Stimulated activated CD4-positive, alpha-beta T cell treated with anti-CD3 and anti-CD28 coated beads, Interleukin-12 subunit alpha, Interleukin-12 subunit beta, amount 100 ng/mL, for 4 hours (primary cell): ENCODE results near the gene RNF17.

Experiments used
- DNase-seq: peaks from one replicate; pipeline ENCODE4 v3.0.0-alpha.2; 2020

Gene RNF17

GRCh38 chr13:24863748-24864540 is 100.0 kb downstream of the RNF17 start:
- DNase-seq, result no peak

- no peak for DNase-seq
These were observed 100.6 kb downstream of the RNF17 start for GRCh38 chr13:24864579-24864978.

DNA sequence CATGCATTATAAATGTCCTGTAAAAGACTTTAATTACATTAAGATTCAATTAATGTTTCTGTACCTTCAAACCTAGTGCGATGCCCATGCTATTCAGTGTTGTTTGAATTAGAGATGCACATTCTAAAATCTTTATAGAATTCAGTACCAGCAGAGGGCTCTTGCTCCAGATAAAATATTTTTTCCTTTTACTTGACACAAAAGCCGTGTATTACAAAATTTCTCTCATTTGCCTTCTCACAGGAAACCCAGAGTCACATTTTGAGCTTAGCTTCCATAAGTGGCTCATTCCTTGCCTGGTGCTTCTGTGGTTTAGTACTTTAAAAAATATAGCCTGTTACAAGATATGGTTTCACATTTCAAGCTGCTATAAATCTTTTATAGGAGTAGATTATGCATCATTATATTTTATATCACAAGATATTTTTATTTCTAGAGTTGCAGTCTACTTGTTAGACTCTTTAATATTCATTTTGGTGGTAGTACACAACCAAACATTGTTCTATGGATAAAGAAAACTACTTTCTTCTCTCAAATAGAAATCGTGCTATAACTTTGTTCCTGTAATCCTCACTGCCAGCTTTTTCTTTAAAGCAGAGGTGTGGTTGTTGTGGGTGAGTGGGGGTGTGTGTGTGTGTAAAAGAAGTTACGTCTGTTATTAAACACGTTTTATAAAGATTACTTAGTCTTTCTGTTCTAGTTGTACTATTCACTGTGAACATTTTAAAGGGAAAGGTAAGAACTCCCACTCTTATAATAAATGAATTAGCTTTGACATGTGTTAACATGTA is 101.4 kb downstream of the RNF17 start:
- DNase-seq, result no peak

DNA sequence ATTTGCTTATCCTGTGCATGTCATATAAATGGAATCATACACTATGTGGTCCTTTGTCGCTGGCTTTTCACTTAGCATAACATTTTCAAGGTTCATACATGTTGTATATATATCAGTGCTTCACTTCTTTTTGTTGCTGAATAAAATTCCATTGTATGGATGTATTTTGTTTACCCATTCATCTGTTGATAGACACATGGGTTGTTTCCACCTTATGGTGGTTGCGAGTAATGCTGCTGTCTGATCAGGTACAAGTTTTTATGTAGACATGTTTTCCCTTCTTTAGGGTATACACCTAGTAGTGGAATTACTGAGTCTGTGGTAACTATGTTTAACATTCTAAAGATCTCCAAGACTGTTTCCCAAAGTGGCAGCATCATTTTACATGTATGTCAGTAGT is 102.5 kb downstream of the RNF17 start:
- DNase-seq, result no peak

- no peak for DNase-seq
These were observed 104.9 kb downstream of the RNF17 start for GRCh38 chr13:24868874-24869273.

DNA sequence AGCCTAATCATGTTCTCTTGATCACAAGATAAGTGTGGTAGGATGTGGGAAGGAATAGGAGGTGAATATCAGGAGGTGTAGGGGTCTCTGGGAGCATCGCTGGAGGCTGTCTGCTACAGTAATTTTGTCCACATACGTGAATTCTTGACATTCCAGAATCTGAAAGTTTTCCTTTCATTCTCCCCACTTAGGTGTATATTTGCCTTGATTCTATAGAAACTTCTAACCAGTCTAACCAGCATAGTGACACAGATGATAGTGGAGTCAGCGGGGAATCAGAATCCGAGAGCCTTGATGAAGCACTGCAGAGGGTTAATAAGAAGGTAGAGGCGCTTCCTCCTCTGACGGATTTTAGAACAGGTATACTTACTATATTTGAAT is 106.4 kb downstream of the RNF17 start:
- no peak for DNase-seq

DNA sequence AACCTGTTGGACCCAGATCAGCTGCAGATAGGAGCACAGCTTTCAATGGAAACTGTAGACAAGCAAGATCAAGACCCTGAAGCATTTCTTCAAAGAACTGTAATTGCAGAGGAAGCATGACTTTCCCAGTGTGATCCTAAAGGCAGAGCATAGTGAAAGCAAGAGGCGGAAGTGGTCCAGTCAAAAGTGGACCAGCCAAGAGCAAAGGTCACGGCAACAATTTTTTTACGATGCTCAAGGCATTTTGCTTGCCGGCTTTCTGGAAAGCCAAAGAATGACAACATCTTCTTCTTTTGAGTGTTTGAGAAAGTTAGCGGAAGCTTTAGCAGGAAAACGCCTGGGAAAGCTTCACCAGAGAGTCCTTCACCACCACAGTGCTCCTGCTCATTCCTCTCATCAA is 111.6 kb downstream of the RNF17 start:
- DNase-seq, result no peak

DNA sequence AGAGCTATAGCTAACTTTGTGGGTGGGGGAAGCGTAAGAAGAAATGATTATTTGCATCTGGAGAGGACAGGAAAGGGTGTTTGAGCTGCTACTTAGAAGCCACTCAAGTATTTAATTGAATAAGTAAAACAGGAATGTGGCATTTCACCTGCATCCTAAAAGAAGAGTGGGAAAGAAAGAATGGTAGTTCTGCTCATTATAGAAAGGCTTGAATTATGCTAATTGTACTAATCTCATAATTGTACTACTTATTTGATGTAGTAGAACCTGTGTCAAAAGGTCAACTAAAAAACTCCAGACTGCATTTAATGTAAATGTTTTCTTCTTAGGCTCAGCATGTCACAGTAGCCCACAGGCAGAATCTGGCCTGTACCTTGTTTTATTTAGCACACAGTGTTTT is 113.6 kb downstream of the RNF17 start:
- no peak for DNase-seq

DNA sequence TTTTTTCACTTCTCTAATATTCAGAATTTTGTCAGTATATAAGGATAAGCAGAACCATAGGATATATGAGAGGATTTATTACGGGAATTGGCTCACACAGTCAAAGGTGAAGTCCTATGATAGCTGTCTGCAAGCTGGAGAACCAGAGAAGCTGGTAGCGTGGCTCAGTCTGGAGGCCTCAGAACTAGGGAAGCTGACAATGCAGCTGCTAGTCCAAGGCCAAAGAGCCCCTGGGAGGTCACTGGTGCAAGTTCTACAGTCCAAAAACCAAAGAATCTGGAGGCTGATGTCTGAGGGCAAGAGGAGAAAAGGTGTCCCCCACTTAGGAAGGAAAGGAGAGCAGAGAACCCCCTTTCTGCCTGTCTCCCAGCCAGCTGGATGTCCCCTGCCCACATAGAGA is 114.4 kb downstream of the RNF17 start:
- no peak for DNase-seq

DNA sequence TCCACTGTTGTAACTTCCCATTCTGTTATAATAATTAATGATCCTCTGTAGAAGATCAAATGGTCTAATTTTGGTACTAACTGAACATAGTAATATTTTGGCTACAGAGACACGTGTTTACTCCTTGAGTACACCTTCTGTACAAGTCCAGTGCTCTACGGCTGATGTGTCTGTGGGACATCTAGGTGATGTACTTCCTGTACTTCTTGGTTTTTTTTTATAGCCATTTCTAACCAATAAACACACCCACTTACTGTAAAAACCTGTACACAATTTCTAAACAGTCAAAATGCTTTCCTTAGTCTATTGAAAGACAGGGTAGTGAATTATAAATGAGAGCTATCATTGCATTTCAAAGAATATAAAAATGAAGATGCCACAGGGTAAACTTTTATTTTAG is 118.7 kb downstream of the RNF17 start:
- no peak for DNase-seq

DNA sequence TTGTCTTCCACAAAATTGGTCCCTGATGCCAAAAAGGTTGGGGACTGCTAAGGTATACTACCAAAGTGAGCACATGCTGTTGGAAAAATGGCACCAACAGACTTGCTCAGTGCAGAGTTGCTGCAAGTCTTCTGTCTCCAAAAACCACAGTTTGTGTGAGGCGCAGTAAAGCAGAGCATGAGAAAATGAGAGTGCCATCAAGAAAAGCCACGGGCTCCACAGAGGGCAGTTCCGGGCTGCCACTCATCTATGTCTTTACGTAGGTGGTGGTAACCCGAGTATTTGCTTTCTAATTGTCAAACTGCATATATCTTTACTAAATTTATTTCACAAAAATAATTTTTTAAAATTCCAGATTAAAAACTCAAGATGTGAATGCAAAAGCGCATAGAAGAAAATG is 123.8 kb downstream of the RNF17 start:
- no peak for DNase-seq

- DNase-seq, result no peak
These were observed 124.4 kb downstream of the RNF17 start for GRCh38 chr13:24888291-24888931.

DNA sequence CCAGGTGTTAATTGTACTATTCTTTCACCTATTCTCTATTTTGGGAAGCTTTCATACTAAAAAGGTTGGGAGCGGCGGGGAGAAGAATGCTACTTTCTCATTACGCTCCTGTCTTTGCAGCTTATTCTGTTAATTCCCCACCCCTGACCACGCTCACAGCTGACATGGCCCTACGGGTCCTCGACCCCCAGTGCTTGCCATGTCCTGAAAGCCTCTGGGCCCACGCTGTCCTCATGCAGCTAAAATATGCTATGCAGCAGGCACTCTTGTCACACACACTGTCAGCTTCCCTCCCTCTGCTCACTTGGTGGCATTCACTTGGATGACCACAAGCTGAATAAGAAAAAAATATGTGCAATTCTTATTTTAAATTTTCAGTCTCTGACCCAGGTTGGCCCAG is 126.3 kb downstream of the RNF17 start:
- no peak for DNase-seq

DNA sequence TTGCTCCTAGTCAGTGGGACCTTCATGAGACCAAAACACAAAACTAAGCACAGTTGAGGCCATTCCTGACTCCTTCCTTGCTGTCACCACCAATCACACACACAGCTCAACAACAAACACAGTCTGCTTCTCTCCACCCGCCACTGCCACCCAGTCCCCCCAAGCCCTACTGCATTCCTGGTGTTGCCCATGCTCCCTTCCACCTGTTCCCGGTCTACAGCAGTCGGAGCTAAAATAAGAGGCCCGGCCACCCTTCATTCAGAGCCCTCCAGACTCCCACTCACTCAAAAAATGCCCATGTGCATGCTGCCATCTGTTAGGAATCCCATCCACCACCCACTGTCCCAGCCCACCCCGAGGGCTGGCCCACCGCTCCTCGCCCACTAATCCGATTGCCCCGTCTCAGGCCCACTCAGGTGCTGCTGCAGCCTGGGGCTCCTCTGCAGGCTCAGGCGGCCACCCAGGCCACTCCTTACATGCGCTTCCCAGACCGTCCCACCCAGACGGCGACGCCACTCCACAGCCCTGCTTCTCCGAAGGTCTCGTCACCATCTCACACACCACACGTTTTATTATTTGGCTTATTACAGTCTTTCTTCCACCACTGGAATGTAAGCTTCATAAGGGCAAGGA is 127.6 kb downstream of the RNF17 start:
- no peak for DNase-seq

GRCh38 chr13:24892829-24893228 is 128.9 kb downstream of the RNF17 start:
- no peak for DNase-seq

- no peak for DNase-seq
These were observed 129.9 kb downstream of the RNF17 start for GRCh38 chr13:24893863-24894262.

DNA sequence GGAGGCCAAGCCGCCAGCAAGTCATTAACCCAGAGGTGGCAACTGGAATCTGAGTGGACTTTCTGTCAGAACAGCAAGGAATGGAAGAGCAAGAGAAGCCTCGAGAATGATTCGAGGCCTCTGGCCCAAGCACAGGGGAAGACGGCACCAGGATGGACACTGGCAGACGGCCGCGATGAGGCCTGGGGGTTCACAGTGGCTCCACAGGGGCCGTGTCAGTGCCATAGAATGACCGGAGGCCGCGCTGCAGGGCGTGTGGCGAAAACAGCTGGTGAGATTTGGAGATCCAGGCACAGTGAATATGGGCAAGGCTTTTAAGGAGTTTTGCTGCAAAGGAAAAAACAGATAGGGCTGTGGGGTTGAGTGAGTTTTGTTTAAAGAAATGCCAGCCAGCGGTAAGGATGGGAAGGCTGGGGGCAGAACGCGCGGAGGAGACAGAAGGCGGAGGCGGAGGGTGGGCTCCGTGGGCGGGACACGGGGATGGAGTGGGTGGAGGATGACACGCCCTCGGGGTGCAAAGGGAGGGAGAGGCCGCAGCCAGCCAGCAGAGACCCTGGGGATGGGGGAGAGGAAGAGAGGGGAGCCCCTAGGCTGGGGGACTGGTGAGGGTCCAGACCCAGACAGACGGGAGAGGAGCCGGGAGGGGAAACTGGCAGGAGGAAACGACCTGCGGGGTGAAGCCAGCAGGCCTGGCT is 130.5 kb downstream of the RNF17 start:
- no peak for DNase-seq

GRCh38 chr13:24894972-24895300 is 131.0 kb downstream of the RNF17 start:
- DNase-seq, result no peak

DNA sequence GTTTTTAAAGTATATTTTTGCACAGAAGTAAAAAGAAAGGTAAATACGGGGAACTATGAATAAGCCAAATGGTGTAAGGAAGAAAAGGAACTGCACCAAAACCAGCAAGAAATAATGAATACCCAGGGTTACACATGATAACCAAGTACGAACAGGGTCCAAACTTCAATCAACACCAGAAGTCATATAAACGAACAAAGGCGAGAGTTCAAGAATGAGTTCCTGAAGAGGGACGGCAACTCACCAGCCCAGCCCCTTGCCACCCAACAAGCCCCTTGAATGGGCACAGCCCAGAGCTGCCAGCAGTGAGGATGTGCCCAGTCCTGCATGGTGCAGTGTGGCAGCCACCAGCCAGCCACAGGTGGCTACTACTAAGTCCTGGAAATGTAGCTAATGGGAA is 132.1 kb downstream of the RNF17 start:
- DNase-seq, result no peak

DNA sequence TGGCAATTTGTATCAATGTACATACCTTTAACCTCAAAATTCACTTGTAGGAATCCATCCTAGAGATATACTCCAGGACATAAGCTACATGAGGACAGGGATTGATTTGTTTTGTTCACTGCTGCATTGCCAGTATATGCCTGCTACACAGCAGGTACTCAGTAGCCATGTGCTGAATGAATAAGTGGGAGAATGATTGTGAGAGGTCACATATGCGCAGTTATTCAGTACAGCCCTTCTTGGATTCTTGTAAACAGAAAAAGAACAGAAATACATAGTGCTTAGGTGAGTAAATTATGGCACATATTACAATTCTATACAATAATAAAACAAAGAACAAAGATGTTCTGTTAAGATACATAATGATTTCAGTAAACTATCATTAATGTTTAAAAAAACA is 133.3 kb downstream of the RNF17 start:
- DNase-seq, result no peak

GRCh38 chr13:24899601-24900000 is 135.6 kb downstream of the RNF17 start:
- no peak for DNase-seq

DNA sequence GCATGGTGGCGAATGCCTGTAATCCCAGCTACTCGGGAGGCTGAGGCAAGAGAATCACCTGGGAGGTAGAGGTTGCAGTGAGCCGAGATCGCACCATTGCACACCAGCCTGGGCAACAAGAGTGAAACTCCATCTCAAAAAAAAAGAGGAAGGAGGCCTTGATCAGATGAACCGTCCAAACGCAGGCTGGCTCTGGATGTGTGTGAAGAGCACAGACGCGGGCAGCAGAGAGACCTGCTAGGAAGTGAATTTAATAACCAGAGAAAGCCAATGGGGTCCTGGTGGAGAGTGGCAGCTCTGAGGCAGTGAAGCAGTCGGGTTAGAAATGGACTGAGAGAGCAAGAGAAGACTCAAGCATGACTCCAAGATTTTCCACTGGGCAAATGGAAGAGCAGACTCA is 136.5 kb downstream of the RNF17 start:
- no peak for DNase-seq

- no peak for DNase-seq
These were observed 141.3 kb downstream of the RNF17 start for GRCh38 chr13:24905242-24905641.
